ENCODE data around the gene NDST3.

DNA sequence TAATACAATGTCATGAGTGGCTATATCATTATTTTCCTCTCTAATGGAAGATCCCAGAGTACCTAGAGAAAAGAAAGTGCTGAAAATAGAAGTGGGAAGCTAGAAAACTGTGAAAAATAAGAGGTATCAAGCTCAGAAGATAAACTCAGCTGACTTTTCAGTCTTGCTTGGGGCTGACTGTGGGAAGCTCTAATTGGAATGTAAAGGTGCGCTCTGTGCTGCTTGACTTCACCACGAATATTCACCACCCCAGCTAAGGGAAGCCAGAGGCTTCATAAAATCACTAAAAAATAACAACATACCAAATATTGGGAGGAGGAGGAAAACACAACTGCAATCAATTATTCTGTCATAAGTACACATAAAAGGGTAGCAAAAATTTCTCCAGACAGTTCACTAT, 25.1 kb downstream of the NDST3 start:
- TF ChIP-seq, protein P1, sequence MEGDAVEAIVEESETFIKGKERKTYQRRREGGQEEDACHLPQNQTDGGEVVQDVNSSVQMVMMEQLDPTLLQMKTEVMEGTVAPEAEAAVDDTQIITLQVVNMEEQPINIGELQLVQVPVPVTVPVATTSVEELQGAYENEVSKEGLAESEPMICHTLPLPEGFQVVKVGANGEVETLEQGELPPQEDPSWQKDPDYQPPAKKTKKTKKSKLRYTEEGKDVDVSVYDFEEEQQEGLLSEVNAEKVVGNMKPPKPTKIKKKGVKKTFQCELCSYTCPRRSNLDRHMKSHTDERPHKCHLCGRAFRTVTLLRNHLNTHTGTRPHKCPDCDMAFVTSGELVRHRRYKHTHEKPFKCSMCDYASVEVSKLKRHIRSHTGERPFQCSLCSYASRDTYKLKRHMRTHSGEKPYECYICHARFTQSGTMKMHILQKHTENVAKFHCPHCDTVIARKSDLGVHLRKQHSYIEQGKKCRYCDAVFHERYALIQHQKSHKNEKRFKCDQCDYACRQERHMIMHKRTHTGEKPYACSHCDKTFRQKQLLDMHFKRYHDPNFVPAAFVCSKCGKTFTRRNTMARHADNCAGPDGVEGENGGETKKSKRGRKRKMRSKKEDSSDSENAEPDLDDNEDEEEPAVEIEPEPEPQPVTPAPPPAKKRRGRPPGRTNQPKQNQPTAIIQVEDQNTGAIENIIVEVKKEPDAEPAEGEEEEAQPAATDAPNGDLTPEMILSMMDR (conservative IDR thresholded peaks at IDR 0.05; ENCODE audit: low read length) = no peak
- TF ChIP-seq EZH2phosphoT487 (IDR thresholded peaks at IDR 0.05; ENCODE audit: borderline replicate concordance, low read depth, low read length) = no peak

All from OCI-LY7 (cell line).